ENCODE data around the gene HLA-DOA.

Gene HLA-DOA

DNA sequence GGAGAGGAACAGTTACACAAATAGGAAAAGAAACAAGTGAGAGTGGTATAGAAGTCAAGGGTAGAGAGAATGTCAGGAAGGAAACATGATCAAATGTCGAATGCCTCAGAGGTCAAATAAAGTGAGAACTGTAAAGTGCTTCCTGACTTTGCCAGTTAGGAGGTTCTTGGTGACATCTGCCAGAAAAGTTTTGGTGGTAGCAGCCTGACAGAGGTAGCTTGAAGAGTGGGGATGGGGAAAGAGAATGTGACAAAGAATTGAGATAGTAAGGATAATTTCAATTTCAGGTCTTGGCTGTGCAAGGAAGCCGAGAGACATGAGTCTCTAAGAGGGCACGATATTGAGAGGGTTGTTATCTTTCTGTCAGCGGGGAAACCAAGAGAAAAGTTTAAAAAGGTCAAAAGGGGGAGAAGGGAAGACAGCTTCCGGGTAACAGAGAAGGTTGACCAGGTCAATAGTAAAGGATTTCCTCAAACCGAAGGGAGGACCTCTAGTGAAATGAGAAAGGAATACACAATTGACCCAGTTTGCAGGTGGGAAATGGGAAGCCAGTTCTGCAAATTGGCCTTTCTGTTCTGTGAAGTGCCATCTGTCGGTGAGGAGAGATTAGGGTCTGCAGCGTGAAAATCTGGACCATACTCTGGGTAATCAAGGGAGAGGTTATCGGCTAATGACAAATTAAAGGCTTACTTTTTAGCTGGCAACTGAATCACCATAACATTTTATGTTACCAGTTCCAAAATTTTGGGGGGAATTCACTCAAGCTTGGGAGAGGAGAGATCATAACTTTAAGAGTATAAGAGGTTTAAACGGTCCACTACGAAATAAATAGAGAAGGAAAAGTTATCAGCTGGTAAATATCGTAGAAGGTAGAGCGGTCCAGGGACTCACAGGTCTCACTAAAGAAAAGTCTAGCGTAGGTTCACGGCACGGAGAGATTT lies 42.0 kb downstream of the HLA-DOA start:
- peak overlapping the region; percentile 75 to 82 for H3K4me3 Mint-ChIP-seq
- H3K4me1 Mint-ChIP-seq: peaks cover 41% of the 10 kb centered on the region
- H3K27ac Mint-ChIP-seq: peak overlapping the region; percentile 95 to 99
- no peaks in the 10 kb centered on the region for H3K27me3 Mint-ChIP-seq
- ATAC-seq (no peak), DNase-seq (peak in 1 of 2 donors; percentile 43)
- H3K9me3 Mint-ChIP-seq: no peaks in the 10 kb centered on the region

DNA sequence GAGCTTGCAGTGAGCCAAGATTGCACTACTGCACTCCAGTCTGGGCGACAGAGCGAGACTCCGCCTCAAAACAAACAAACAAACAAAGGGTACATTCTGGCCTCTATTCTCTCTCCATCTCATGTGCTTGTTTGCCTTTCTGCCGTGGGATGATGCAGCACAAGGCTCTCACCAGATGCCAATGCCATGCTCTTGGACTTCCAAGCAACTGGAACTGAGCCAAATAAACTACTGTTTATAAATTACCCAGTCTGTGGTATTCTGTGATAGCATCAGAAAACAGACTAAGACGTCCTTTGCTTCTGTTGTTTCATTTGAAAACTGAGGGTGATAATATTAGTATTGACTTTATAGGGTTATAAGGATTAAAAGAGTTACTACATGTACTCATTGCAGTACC lies 44.6 kb downstream of the HLA-DOA start:
- Mint-ChIP-seq H3K9me3 (no peaks in the 10 kb centered on the region), H3K4me3 (no peak overlapping the region), H3K4me1 (peaks cover 61% of the 10 kb centered on the region), H3K27ac (no peak overlapping the region), H3K27me3 (no peaks in the 10 kb centered on the region)
- DNase-seq (no peak), ATAC-seq (no peak)

DNA sequence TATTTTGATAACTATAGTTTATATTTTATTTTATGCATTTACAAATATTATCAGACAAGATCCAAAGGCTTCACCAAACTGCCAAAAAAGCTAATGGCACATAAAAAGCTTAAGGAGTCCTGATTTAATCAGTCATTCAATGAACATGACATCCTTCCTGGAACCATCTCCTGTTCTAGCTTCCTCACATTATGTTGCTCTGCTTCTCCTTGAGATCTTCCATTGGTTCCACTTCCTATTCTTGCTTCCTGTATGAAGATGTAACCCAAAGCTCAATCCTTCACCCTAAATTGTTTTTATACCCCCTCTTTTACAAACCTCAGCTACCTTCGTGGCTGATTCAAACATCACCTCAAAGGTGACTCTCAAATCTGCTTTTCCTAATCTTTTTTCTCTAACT lies 45.5 kb downstream of the HLA-DOA start:
- H3K27ac Mint-ChIP-seq: no peak overlapping the region
- H3K4me1 Mint-ChIP-seq: peaks cover 61% of the 10 kb centered on the region
- DNase-seq (no peak), ATAC-seq (no peak)
- peak overlapping the region in 1 of 2 donors; percentile 3 for H3K4me3 Mint-ChIP-seq
- no peaks in the 10 kb centered on the region for H3K27me3 Mint-ChIP-seq
- no peaks in the 10 kb centered on the region for H3K9me3 Mint-ChIP-seq

DNA sequence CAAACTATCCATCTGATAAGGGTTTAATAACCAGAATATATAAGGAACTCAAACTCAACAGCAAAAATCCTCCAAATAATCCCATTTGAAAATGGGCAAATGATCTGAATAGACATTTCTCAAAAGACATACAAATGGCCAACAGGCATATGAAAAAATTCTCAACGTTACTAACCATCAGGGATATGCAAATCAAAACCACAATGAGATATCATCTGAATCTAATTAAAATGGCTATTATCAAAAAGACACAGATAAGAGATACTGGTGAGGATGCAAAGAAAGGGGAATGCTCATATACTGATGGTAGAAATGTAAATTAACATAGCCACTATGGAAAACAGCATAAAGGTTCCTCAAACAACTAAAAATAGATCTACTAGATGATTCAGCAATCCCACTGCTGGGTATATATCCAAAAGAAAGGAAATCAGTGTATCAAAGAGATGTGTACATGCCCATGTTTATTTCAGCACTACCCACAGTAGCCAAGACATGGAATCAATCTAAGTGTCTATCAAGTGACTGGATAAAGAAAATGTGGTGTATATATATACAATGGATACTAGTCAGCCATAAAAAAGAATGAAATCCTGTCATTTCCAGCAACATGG lies 47.1 kb downstream of the HLA-DOA start:
- ATAC-seq: no peak
- Mint-ChIP-seq H3K9me3 (no peaks in the 10 kb centered on the region), H3K4me1 (peaks cover 67% of the 10 kb centered on the region), H3K27ac (no peak overlapping the region), H3K4me3 (no peak overlapping the region), H3K27me3 (no peaks in the 10 kb centered on the region)
- DNase-seq: no peak

DNA sequence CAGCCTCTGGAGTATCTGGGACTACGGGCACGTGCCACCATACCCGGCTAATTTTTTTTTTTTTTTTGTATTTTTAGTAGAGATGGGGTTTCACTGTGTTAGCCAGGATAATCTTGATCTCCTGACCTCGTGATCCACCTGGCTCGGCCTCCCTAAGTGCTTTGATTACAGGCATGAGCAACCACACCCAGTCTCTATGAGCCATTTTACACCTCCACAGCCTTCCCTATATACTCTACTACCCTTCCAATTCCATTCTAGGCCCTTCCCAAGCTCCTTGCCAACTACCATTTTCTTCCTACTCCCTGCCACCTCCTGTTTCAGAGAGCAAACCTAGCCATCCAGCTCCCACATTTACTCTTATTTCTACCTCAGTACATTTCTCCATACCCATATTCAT lies 48.8 kb downstream of the HLA-DOA start:
- DNase-seq (no peak), ATAC-seq (no peak)
- Mint-ChIP-seq H3K9me3 (no peaks in the 10 kb centered on the region), H3K4me1 (peaks cover 65% of the 10 kb centered on the region), H3K4me3 (no peak overlapping the region), H3K27ac (no peak overlapping the region), H3K27me3 (no peaks in the 10 kb centered on the region)

DNA sequence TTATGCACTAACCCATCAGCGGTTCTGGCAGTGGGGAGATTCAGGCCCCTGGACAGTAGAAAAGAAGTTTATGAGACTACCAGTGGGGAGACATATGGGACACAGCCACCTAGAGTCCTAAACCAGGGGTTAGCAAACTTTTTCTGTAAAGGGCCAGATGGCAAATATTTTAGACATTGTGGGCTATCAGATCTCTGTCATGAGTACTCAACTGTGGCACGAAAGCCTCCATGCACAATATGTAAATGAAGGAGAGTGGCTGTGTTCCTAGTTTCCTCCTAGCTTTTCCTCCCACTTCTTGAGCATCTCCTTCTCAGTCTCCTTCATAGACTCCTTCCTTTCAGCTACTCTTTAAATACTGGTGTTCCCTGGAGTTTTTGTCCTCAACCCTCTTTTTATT lies 53.2 kb downstream of the HLA-DOA start:
- no peaks in the 10 kb centered on the region for H3K9me3 Mint-ChIP-seq
- no peak for DNase-seq
- no peaks in the 10 kb centered on the region for H3K27me3 Mint-ChIP-seq
- H3K4me1 Mint-ChIP-seq: peaks cover 64% of the 10 kb centered on the region
- no peak overlapping the region for H3K27ac Mint-ChIP-seq
- H3K4me3 Mint-ChIP-seq: no peak overlapping the region
- no peak for ATAC-seq

DNA sequence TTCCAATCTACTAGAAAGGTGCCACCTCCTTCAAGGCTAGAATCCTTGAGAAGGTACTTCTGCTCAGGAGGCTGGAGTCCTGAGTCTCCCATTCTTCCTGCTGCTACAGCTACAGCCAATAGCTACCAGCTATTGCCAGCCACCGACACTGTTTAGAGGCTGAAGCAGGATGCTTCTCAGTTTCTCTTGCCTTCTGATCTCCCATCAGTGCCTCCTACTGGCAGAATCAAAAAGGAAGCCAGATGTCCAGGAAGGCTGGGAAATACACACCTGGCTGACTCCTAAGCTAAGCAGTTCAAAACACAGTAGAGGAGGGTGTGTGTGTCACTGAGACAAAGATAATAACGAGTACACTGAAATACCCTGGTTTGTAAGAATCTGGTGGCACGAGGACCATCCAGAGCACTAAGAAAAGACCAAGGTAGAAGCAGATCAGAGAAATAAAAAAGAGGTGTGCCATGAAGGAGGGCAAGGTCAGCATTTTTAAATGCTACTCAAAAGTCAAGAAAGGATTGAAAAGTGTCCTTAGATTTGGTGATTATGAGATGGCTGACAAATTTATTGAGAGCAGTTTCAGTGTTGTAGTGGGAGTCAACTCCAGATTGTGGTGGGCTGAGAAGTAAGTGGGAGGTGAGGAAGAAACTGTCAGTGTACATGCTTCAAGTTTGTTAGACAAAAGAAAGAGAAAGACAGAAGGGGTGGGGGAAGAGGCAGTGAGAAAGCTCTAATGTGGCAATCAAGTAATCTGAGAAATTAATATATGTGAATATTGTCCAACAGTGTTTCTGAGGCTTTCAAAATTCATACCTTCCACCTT lies 54.2 kb downstream of the HLA-DOA start:
- ATAC-seq (peak; percentile 24), DNase-seq (peak in 1 of 2 donors; percentile 38)
- H3K4me3 Mint-ChIP-seq: peak overlapping the region; percentile 5 to 56
- H3K9me3 Mint-ChIP-seq: no peaks in the 10 kb centered on the region
- peak overlapping the region in 1 of 2 donors; percentile 54 for H3K27ac Mint-ChIP-seq
- H3K27me3 Mint-ChIP-seq: no peaks in the 10 kb centered on the region
- H3K4me1 Mint-ChIP-seq: peaks cover 60% of the 10 kb centered on the region

DNA sequence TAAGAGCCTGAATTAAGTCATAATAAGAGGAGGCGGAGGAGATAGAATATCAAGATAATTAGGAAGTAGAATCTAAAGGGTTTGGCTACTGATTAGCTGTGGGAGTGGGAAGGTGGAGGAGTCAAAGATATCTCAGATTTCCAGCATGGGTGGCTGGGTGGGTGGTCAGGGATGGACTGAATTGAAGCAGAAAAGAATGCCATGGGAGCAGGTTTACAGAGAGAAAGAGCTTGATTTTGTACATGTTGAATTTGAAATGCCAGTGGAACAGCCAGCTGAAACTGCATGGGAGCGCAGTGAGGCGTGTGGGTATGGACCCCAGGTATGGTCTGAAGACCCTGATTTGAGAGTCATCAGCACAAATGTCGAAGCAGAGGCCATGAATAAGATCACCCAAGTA lies 55.1 kb downstream of the HLA-DOA start:
- no peak overlapping the region for H3K27ac Mint-ChIP-seq
- peak overlapping the region in 1 of 2 donors; percentile 23 for H3K4me3 Mint-ChIP-seq
- H3K4me1 Mint-ChIP-seq: peaks cover 70% of the 10 kb centered on the region
- DNase-seq (no peak), ATAC-seq (no peak)
- H3K27me3 Mint-ChIP-seq: no peaks in the 10 kb centered on the region
- no peaks in the 10 kb centered on the region for H3K9me3 Mint-ChIP-seq

Measured in stimulated activated naive CD8-positive, alpha-beta T cell treated with anti-CD3 and anti-CD28 coated beads, Interleukin-15, amount 100 ng/mL, for 72 hours (primary cell).